Measurements from ENCODE around the gene STK10.

DNA sequence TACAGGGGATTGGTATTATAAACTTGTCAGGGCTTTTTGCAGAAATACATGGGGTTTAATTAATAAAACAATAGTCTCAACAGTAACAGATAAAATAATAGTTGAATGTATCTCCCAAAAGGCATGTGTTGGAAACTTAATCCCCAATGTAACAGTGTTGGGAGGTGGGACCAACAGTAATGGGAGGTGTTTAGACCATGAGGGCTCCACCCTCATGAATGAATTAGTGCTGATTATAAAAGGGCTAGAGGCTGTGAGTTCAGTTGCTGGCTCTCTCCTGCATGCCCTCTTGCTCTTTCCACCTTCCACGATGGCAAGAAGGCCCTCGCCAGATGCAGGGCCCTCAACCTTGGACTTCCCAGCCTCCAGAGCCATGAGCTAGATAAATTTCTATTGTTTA, 56.3 kb downstream of the STK10 start:
- TF ChIP-seq GATA3 (IDR thresholded peaks at IDR 0.05; ENCODE audit: low read depth, low read length): no peak
- TF ChIP-seq GATA2 (IDR thresholded peaks at IDR 0.05; ENCODE audit: low read depth, low read length): no peak

All from SH-SY5Y (cell line).